ENCODE results near the gene WDR46.
"Not testable (repeated sequence)": the region's sequence is repeated elsewhere in the genome, so short reads cannot be mapped to it uniquely, and the experiment has no call there.

Gene WDR46

DNA sequence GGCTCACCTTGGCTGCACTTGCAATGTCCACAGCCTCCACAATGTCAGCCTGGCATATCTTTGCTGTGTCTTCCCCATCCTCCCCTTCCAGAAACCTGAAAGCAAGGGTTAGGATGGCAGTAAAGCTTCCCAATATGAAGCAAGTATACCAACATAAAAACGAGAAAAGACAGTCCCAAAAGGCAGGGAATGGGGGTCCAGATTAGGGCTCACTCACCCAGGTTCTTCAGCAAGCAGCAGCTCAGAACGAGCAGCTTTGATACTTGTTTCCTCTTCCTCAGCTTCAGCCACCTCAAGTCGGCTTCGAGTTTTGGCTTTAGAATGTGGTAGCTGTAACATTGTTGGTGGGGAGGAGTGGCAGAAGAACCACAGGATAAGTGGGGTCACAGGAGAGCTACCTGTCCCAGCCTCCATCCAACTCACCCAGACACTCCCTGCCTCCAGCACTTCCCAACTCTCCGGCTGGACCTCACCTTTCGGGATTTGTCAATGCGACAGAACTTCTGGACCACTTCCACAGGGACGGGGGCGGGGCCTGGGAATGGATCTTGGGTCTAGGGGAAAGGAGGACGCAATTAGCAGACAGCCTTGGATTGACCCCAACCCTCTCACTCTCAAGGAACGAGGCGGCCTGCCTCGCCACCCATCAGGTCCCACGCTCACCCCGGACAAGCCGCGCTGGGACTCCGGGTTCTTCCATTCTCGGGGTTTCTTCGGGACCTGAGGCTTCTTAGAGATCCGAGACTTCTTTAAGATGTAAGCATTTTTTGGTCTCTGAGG is 708 bp downstream of the WDR46 start:
- no peak for DNase-seq (ENCODE audit: low read depth)

DNA sequence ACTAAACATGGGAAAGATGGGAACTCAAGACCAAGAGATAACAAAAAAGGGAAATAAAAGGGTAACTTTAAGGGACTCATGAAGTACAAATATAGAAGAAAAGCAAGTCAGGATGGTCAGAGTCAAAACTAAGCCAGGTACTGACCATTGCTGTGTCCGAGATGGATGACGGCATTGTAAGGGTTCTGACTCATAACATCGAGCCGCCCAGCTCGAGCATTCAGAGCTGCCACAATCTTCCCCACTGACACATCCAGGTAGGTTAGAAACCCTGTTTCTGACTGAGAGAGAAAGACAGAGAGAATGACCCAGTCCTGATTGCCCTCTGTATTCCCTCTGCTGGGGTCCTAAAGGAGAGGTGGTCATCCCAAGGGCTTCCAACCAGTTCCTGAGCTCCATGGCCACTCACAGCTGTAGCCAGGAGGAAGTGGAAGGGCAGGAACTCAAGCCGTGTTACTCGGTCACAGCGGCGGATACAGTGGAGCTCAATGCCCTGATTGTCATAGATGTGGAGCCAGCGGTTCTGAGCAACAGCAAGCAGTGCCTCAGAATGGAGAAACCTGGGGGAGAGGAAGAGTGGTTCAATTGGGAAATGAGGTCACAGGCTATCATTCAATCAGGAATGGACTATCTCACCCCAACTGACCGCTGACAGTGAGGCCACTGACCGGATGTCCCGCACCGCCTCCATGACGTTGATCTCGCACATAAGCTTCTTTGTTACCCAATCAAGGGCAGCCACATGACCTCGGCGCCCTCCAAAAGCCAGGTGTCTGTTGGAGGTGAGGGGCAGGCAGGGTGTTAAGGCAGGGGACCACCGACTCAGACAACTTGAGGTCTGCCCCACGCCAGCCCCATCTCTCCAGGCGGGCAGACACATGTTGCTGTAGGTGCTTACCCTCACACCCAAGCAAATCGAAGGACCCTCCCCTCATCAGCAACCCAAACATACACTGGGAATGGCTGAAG is 1.8 kb downstream of the WDR46 start:
- DNase-seq (ENCODE audit: low read depth): no peak

DNA sequence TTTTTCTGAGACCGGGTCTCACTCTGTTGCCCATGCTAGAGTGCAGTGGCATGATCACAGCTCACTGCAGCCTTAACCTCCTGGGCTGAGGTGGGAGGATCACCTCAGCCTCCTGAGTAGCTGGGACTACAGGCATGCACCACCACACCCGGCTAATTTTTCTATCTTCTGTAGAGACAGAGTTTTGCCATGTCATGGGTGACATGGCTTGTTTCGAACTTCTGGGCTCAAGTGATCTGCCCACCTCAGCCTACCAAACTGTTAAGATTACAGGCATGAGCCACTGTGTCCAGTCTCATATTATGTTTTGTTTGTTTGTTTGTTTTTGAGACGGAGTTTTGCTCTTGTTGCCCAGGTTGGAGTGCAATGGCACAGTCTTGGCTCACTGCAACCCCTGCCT is 3.8 kb downstream of the WDR46 start:
- not testable (repeated sequence) for DNase-seq (ENCODE audit: low read depth)

DNA sequence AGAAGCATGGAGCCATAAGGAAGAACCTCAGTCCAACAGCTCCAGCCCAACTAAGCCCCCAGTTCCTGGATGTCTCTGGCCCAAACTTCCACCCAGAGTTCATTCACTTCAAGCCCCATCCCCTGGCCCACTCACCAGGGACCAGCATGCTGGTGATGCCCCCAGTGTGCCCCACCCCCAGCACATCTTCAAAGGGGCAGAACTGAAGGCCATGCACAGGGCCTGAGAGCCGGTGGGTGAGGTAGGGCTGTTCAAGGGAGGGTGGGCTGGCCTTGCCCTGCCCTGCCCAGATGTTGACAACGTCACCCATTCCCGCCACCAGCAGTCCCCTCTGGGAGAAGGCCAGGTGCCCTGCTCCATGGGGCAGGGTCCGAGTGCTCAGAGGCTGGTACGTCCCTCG is 8.5 kb downstream of the WDR46 start:
- DNase-seq (ENCODE audit: low read depth): no peak

DNA sequence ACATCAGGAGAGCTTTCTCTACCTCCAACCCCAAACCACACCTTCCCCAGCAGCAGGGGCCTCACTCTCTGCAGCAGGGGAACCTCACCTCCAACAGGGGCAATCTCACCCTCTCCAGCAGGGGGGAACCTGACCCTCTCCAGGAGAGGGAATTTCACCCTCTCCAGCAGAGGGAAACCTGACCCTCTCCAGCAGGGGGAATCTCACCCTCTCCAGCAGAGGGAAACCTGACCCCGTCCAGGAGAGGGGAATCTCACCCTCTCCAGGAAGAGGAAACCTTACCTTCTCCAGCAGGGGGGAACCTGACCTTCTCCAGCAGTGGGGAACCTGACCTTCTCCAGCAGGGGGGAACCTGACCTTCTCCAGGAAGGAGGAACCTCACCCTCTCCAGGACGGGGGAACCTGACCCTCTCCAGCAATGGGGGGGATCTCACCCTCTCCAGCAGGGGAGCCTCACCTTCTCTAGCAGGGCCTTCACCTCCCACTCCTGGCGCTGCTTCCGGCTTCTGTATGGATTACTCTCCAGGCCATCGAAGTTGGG is 9.0 kb downstream of the WDR46 start:
- no peak for DNase-seq (ENCODE audit: low read depth)

DNA sequence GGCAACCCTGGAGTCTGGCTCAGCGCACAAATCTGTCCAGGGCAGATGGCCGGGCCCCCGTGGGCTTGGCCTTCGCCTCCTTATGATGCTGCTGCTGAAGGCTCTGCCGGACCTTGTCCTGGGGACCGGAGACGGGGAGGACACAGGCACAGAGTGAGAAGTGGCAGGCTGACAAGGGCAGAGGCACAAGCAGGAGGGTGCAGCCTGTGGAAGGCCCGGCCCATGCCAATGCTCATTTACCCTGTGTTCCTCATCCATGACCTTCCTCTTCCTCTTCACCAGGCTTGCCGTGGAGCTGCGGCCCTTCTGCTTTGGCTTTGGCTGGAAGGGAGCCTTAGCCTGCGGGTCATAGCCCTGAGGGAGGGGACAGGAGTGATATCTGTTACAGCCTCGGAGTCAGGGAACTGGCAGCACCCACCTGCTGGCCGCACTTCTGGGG is 9.8 kb downstream of the WDR46 start:
- no peak for DNase-seq (ENCODE audit: low read depth)

DNA sequence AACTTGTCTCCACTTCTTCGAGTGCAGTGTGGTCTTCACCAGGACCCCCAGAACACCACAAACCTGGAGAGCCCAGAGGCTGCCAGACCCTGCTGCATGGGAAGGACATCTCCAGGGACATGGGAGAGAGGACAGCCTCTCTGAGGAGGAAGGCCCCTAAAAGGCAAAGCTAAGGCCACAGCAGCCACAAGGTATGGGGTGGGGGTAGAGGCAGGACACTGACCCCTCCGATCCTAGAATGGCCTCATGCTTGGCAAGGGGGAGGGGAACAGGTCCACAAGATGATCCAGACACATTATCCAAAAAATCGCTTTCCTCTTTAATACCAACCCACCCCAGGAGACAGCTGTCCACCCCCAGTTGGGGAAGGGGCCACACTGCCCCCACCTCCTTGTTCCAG is 10.2 kb downstream of the WDR46 start:
- DNase-seq (ENCODE audit: low read depth): no peak

DNA sequence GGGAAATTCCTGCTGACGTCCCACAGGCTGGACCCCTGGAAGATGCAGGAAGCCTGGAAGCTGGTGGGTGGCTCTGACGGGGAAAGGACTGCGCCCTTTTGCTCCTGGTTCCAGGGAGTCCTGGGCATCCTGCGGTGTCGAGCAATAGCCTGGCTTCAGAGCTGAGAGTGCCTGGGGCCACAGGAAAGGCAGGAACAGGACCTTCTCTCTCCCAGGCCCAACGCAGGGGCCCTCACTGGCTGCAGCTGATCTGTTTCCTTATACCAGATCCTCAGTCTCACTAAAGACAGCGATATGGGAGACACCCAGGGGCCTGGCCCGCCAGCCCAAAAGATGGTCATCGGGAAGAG is 10.7 kb downstream of the WDR46 start:
- no peak for DNase-seq (ENCODE audit: low read depth)

DNA sequence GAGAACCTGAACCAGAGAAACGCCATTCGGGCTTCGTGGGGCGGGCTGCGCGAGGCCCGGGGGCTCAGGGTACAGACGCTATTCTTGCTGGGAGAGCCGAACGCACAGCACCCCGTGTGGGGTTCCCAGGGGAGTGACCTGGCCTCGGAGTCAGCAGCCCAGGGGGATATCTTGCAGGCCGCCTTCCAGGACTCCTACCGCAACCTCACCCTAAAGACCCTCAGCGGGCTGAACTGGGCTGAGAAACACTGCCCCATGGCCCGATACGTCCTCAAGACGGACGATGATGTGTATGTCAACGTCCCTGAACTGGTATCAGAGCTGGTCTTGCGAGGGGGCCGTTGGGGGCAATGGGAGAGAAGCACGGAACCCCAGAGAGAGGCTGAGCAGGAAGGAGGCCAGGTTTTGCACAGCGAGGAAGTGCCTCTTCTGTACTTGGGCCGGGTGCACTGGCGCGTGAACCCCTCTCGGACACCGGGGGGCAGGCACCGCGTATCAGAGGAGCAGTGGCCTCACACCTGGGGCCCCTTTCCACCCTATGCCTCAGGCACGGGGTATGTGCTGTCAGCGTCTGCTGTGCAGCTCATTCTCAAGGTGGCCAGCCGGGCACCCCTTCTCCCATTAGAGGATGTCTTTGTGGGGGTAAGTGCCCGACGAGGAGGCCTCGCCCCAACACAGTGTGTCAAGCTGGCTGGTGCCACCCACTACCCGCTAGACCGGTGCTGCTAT is 11.2 kb downstream of the WDR46 start:
- DNase-seq (ENCODE audit: low read depth): no peak

DNA sequence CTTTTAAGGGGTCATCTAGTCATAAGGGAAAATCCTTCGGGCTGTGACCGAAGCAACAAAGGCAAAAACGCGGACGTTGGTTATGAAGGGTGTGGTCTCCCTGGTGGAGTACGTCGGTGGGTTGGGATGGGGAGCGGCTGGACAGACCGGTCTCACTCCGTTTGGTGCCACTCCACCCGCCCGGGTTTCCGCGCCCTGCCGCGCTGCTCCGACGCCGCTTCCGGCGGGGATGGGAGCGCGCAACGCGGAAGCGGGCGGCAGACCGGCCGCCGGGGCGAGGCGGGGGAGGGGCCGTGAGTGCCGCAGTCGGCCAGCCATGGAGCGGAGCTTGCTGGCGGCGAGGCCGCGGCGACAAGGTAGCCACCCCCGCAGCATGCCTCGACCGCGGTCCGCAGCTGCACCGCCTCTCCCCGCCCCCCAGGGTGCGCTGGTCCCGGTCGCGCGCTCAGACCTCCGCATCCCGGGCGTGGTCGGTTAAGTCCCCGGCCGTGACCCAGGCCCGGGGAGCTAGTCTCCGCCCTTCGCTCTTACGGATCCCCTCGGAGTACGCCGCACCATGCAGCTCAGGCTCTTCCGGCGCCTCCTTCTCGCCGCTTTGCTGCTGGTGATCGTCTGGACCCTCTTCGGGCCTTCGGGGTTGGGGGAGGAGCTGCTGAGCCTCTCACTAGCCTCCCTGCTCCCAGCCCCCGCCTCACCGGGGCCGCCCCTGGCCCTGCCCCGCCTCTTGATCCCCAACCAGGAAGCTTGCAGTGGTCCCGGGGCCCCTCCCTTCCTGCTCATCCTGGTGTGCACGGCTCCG is 12.0 kb downstream of the WDR46 start, which contains the start of gene B3GALT4:
B3GALT4 (plus strand) TSS at position 260 of the 799 bp plus-strand sequence; CDS start at position 557, 297 bp downstream.
- DNase-seq (ENCODE audit: low read depth): peak; percentile 50

DNA sequence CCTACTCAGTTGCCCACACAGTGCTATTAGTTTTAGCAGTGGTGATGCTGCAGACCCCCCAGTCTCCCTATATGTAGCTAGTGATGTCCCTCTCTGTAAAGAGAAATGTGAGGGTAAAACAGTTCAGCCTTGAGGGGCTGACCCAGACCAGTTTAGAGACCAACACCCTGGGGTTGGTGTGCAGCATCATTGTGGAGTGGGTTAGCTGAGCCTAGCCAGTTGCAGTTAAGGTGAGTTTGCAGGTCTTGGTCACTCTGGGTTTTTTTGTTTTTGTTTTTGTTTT is 12.5 kb downstream of the WDR46 start:
- DNase-seq (ENCODE audit: low read depth): no peak

DNA sequence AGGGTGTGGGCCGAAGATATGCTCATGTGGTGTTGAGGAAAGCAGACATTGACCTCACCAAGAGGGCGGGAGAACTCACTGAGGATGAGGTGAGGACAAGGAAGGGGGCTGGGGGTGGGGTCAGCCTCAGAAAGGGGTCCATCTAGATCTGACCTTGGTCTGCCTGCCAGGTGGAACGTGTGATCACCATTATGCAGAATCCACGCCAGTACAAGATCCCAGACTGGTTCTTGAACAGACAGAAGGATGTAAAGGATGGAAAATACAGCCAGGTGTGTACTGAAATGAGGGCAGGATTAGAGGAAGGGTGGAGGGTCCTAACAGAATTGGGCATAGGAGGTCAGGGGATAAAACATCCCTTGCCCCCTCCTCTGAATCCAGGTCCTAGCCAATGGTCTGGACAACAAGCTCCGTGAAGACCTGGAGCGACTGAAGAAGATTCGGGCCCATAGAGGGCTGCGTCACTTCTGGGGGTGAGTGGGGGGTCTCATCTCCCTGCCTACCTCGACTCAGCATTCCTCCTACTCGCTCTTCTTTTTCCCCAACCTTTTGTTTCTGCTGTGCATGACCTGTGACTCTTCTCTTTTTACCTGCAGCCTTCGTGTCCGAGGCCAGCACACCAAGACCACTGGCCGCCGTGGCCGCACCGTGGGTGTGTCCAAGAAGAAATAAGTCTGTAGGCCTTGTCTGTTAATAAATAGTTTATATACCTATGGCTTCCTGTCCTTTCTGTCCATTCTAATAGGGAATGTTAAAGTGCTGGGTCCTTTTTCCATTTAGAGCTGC is 13.1 kb downstream of the WDR46 start:
- DNase-seq (ENCODE audit: low read depth): not testable (repeated sequence)

DNA sequence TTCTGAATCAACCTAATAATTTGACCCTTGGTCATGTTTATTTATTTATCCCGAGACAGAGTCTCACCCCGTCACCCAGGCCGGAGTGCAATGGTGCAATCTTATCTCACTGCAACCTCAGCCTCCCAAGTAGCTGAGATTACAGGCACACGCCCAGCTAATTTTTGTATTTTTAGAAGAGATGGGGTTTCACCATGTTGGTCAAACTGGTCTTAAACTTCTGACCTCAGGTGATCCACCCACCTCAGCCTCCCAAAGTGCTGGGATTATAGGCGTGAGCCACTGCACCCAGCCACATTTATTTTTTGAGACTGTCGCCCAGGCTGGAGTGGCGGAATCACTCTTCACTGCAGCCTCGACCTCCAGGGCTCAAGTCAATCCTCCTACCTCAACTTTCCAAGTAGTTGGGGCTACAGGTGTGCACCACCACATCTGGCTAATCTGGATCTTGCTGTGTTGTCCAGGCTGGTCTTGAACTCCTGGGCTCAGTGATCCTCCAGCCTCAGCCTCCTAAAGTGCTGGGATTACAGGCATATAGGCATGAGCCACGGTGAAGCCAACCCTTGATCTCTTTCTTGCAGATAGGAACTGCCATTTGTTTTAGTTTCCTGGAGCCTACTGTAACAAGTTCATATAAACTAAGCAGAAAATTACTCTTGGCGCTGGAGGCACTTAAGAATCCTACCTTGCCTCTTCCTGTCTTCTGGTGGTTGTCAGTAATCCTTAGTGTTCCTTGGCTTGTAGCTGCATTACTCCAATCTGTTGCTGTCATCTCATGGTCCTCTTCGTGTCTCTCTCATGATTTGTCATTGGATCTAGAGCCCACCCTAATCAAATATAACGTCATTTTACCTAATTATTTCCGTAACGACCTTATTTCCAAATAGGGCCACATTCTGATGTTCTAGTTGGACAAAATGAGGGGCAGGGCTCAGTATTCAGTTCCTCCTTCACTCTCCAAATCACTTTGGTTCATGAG is 14.8 kb downstream of the WDR46 start:
- DNase-seq (ENCODE audit: low read depth): no peak

DNA sequence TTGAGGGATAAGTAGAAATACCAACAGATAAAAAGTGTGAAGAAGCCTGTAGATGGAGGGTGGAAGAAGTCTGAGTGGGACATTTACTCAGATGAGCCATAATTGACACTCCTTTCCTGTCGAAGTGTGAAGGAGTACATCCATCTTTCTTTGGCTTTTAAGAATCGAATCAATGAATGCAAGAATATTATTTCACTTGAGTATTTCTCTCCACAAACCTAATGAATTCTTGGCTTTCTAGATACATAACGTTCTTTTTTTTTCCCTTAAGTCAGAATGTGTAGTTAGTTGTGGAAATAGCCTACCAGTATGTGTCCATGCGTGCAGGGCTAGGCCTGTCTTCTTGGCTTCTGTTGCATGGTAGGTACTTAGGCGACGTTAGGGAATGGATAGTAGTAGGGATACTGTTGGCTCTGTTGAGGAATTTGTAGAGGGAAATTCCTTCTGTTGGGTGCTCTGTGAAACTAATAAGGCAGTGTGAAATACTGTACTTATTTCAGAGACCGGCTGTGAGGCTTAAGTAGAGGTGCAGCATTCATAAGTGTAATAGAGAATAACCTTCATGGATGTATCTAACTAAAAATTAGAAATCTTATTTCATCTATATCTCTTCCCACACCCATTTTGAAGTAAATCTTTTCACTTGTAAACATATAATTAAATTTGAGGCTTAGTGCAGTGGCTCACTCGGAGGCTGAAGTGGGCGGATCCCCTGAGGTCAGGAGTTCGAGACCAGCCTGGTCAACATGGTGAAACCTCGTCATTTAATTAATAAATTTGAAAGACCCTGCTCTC is 15.7 kb downstream of the WDR46 start:
- no peak for DNase-seq (ENCODE audit: low read depth)

DNA sequence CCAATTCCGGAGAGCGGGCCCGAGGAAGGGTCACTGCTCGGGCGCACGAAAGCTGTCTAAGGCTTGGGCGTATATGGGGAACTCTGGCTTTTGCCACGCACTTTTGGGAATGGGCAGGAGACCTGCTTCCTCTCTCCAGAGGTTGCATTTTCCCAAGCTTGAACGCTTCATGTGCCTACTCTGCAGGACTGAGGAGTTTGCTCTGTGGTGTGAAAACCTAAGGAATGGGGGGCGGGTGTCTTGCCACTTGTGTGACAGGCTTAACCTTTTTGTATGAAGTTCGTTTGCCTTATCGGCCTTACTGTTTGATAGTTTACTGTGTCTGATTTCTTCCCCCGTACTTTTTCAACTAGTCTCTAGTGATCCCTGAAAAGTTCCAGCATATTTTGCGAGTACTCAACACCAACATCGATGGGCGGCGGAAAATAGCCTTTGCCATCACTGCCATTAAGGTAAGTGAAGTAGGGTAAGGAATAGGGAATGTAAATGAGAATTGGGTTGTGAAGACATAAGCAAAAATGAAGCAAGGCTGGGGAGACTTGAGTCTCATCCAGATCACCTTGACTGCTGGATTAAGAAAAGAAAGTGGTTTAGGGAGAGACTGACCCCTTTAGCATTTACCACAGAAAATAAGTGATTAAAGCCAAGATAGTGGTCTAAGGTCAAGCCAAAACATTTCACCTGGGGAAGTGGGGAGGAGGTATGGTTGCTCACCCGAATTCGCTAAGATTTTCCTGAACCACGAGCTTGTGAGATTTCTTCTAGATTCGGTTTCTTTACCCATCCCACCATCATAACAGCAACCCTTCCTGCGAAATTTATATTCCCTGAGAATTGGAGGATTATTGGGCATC is 16.5 kb downstream of the WDR46 start:
- no peak for DNase-seq (ENCODE audit: low read depth)

DNA sequence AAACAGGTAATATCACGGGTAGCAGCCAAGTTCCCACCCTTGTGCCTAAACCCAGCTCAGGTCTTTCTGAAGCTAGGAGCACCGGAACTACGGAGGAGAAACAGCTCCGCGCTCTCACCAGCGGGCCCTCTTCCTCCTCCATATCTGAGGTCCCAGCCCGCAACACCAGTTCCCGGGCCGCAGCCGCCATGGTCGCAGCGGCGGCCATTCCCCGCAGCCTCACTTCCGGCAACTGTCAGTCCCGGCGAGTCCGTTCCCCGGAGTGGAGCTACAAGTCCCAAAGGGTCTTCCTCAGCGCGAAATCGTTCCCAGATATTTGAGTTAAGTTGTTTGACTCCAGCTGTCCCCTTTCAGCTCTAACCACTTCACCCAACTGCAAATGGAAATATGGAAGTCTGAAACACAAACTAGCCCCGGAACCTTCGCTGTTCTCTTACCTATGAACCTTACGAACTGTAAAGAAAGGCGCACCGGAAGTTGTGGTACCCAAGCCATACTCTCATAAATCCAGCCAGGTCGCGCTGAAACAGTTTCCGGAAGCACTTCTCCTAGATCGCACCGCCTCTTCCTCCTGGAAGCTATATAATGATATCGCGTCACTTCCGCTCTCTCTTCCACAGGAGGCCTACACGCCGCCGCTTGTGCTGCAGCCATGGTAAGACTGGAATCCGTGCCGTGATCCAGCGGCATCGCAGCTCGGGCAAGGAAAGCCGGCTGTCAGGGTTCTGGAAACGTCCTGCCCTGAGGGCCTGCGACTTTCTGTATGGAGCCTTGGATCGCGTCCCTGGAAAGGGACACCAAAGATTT is 17.4 kb downstream of the WDR46 start, which contains the start of the genes RPS18 and VPS52:
RPS18 (plus strand) TSS at position 608 of the 807 bp plus-strand sequence; CDS start at position 653, 45 bp downstream.
VPS52 (minus strand) TSS at position 409 of the 807 bp plus-strand sequence; CDS start at position 208, 201 bp downstream.
- DNase-seq (ENCODE audit: low read depth): peak; percentile 89

Measured in T follicular helper cell (primary cell).